ENCODE measurements around the gene RNF130.

The RNF130 gene

DNA sequence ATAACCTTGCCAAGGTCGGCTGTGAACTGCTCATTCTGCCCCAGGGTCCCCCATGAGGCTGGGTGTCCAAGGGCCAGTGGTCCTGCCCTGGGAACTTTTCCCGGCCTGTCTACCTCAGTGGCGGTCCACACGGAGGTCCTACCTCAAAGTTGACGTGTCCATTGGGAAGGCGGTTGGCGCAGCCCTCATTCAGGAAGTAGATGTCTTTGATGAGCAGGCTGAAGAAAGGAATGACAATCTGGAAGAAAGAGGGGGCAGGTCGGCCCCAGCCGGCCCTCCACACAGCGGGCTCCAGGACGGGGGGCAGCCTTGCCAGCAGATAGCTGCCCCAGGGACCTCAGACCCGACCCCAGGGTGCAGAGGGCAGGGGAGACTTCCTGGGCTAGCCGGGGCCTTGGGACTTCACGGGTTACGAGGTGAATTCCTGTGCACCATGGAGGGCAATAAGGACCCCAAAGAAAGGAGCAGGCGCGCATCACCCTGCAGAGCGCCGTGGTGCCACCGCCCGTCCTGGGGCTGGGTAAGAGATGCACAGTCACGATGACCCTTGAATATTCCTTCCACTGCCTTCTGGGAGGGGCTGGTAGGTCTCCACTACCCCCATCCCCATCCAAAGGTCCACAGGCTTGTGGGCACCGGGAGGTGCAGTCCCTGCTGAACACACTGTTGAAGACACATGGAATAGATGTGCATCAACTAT, 42.9 kb upstream of the RNF130 start:
- FAIRE-seq (no peak), DNase-seq (ENCODE audit: insufficient read length) (no peak)
- no peak for TF ChIP-seq POLR2A (IDR thresholded peaks at IDR 0.05; ENCODE audit: low read depth, low read length)
- no peak for TF ChIP-seq POLR2AphosphoS5 (IDR thresholded peaks at IDR 0.05; ENCODE audit: low read depth, low read length)
- TF ChIP-seq TAF1 (IDR thresholded peaks at IDR 0.05; ENCODE audit: borderline replicate concordance, low read depth, low read length) = no peak

- DNase-seq (ENCODE audit: insufficient read length) (no peak), FAIRE-seq (no peak)
- no peak for TF ChIP-seq POLR2A (IDR thresholded peaks at IDR 0.05; ENCODE audit: low read depth, low read length)
- TF ChIP-seq POLR2AphosphoS5 (IDR thresholded peaks at IDR 0.05; ENCODE audit: low read depth, low read length) = no peak
- TF ChIP-seq TAF1 (IDR thresholded peaks at IDR 0.05; ENCODE audit: borderline replicate concordance, low read depth, low read length) = no peak
These were observed 42.2 kb upstream of the RNF130 start for GRCh38 chr5:180113660-180114303.

DNA sequence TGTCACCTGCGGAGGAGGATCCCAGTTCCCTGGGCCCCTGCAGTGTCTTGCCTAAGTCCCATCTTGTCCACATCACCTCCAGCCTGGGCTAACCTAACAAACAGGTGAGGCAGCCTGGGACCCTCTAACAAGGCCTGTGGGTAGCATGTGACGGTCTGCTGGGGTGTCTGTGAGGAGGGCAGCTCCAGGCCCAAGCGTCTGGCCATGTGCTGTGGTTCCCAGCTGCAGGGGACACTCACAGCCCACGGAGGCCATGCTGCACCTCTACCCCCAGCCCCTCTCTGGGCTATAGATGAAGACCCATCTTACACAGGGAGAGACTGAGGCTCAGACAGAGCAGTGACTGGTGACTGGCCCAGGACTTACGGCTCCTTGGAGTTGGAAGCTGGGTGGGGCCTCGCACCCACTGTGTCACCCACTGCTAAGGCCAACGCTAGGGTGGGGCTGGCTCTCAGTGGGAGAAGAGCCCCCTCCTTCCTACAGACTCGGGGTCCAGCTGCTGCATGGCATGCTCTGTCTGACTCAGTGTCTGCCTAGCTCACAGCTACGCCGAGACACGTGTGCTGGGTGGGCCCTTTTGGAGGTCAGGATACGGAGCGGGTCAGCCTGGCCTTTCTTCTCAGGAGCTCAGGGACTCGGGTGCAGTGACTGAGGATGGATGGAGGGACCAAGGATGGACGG, 40.8 kb upstream of the RNF130 start:
- TF ChIP-seq POLR2AphosphoS5 (IDR thresholded peaks at IDR 0.05; ENCODE audit: low read depth, low read length) = no peak
- no peak for TF ChIP-seq TAF1 (IDR thresholded peaks at IDR 0.05; ENCODE audit: borderline replicate concordance, low read depth, low read length)
- no peak for TF ChIP-seq POLR2A (IDR thresholded peaks at IDR 0.05; ENCODE audit: low read depth, low read length)
- DNase-seq (ENCODE audit: insufficient read length) (no peak), FAIRE-seq (no peak)

GRCh38 chr5:180111273-180112002, 39.9 kb upstream of the RNF130 start:
- TF ChIP-seq POLR2A (IDR thresholded peaks at IDR 0.05; ENCODE audit: low read depth, low read length) = no peak
- no peak for TF ChIP-seq TAF1 (IDR thresholded peaks at IDR 0.05; ENCODE audit: borderline replicate concordance, low read depth, low read length)
- TF ChIP-seq POLR2AphosphoS5 (IDR thresholded peaks at IDR 0.05; ENCODE audit: low read depth, low read length) = no peak
- FAIRE-seq (no peak), DNase-seq (ENCODE audit: insufficient read length) (no peak)

- no peak for DNase-seq (ENCODE audit: insufficient read length)
- FAIRE-seq = no peak
- TF ChIP-seq TAF1 (IDR thresholded peaks at IDR 0.05; ENCODE audit: borderline replicate concordance, low read depth, low read length) = no peak
- TF ChIP-seq POLR2A (IDR thresholded peaks at IDR 0.05; ENCODE audit: low read depth, low read length) = no peak
- TF ChIP-seq POLR2AphosphoS5 (IDR thresholded peaks at IDR 0.05; ENCODE audit: low read depth, low read length) = no peak
These were observed 38.4 kb upstream of the RNF130 start for GRCh38 chr5:180109920-180110319.

DNA sequence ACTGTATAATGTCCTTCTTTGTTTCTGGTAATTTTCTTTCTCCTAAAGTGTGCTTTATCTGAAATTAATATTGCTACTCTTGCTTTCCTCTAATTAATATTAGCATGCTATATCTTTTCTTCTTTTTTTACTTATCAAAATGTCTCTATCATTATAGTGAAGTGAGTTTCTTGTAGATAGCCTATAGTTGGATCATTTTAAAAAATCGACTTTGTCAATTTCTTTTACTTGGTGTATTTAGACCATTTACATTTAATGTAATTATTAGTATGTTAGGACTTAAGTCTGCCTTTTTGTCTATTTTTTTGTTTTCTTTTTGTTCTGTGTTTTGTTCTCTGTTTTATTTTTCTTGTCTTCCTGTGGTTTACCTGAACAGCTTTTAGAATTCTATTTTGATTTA, 35.4 kb upstream of the RNF130 start:
- no peak for FAIRE-seq
- DNase-seq (ENCODE audit: insufficient read length) = no peak
- no peak for TF ChIP-seq POLR2A (IDR thresholded peaks at IDR 0.05; ENCODE audit: low read depth, low read length)
- TF ChIP-seq POLR2AphosphoS5 (IDR thresholded peaks at IDR 0.05; ENCODE audit: low read depth, low read length) = no peak
- no peak for TF ChIP-seq TAF1 (IDR thresholded peaks at IDR 0.05; ENCODE audit: borderline replicate concordance, low read depth, low read length)

GRCh38 chr5:180105827-180106312, 34.3 kb upstream of the RNF130 start:
- DNase-seq (ENCODE audit: insufficient read length) (no peak), FAIRE-seq (no peak)
- no peak for TF ChIP-seq TAF1 (IDR thresholded peaks at IDR 0.05; ENCODE audit: borderline replicate concordance, low read depth, low read length)
- TF ChIP-seq POLR2A (IDR thresholded peaks at IDR 0.05; ENCODE audit: low read depth, low read length) = no peak
- no peak for TF ChIP-seq POLR2AphosphoS5 (IDR thresholded peaks at IDR 0.05; ENCODE audit: low read depth, low read length)

DNA sequence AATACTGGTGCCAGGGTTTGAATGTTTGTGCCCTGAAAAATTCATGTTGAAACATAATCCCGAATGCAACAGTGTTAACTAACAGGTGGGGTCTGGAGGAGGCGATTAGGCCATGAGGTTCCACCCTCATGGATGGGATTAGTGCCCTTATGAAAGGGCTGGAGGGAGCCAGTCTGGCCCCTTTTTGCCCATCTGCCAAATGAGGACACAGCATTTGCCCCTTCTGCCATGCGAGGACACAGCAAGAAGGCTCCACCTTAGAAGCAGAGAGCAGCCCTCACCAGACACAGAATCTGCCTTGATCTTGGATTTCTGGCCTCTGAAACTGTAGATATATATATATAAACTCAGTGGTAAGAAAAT, 32.6 kb upstream of the RNF130 start:
- TF ChIP-seq POLR2A (IDR thresholded peaks at IDR 0.05; ENCODE audit: low read depth, low read length) (no peak), TAF1 (IDR thresholded peaks at IDR 0.05; ENCODE audit: borderline replicate concordance, low read depth, low read length) (no peak), POLR2AphosphoS5 (IDR thresholded peaks at IDR 0.05; ENCODE audit: low read depth, low read length) (no peak)
- DNase-seq (ENCODE audit: insufficient read length) = no peak
- FAIRE-seq = no peak

GRCh38 chr5:180103487-180104167, 32.1 kb upstream of the RNF130 start:
- TF ChIP-seq POLR2A (IDR thresholded peaks at IDR 0.05; ENCODE audit: low read depth, low read length) = no peak
- no peak for TF ChIP-seq POLR2AphosphoS5 (IDR thresholded peaks at IDR 0.05; ENCODE audit: low read depth, low read length)
- TF ChIP-seq TAF1 (IDR thresholded peaks at IDR 0.05; ENCODE audit: borderline replicate concordance, low read depth, low read length) = no peak
- DNase-seq (ENCODE audit: insufficient read length) (no peak), FAIRE-seq (no peak)

DNA sequence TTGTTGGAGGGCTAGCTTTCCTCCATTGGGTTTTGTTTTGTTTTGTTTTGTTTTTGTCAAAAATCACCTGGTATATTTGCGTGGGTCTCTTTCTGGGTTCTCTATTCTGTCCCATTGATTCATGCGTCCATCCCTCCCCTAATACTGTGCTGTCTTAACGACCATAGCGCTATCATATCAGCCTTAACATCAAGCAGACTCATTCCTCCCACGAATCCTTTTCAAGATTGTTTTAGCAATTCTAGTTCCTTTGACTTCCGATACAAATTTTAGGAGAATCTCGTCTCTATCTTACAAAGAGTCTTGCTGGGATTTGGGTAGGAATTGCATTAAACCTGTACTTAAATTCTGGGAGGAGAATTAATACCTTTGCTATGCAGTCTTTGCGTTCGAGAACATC, 31.1 kb upstream of the RNF130 start:
- no peak for FAIRE-seq
- no peak for DNase-seq (ENCODE audit: insufficient read length)
- TF ChIP-seq TAF1 (IDR thresholded peaks at IDR 0.05; ENCODE audit: borderline replicate concordance, low read depth, low read length) = no peak
- no peak for TF ChIP-seq POLR2AphosphoS5 (IDR thresholded peaks at IDR 0.05; ENCODE audit: low read depth, low read length)
- no peak for TF ChIP-seq POLR2A (IDR thresholded peaks at IDR 0.05; ENCODE audit: low read depth, low read length)
